Panc1 (cell line): ENCODE data around the gene FBXW11.

Experiments
- CTCF ChIP-seq: fragments of 450-650 bp; IDR thresholded peaks from 2 replicates; pipeline ENCODE4 v1.5.1; 2017; ENCODE audit warnings: mild to moderate bottlenecking
- POLR2AphosphoS5 ChIP-seq: IDR thresholded peaks from 2 replicates; pipeline ENCODE4 v1.6.1; 2012; ENCODE audit warnings: mild to moderate bottlenecking, low read depth, low read length, moderate library complexity
- SIN3A ChIP-seq: IDR thresholded peaks from 2 replicates; pipeline ENCODE4 v1.6.1; 2012; ENCODE audit warnings: low read depth, mild to moderate bottlenecking, low read length, moderate library complexity, borderline replicate concordance; ENCODE audit not compliant: insufficient read depth
- TCF7L2 ChIP-seq: IDR thresholded peaks from 2 replicates; pipeline ENCODE4 v1.6.1; 2011; ENCODE audit warnings: mild to moderate bottlenecking, low read depth, low read length, inconsistent platforms
- TF ChIP-seq, protein P1 (sequence below), 2 experiments: IDR thresholded peaks; 2 replicates each; pipeline ENCODE4 v1.6.1; 2011 to 2012; ENCODE audit warnings: low read depth in 2 of 2, control low read depth in 1 of 2, low read length in 1 of 2, mild to moderate bottlenecking in 1 of 2, moderate library complexity in 1 of 2; ENCODE audit not compliant: insufficient read depth in 1 of 2

DNA sequence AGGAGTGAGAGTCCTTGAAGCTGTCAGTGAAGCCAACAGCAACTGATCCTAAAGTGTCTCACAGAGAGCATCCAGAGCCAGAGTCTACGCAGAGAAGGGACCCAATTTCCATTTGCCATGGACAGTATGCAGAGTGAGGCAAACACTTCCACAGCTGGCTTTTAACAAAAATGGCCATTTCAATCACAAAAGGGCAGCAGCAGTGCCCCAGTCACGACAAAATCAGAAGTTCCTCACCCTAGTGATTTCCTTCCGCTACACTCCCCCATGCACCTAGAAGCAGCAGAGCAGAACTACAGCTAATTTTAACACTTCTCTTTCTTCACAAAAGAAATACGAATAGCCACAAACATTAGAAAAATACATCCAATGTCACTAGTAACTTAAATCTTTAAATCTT is 27.9 kb downstream of the FBXW11 start:
- no peak for TF ChIP-seq SIN3A
- no peak for TF ChIP-seq POLR2AphosphoS5
- no peak for TF ChIP-seq CTCF
- TF ChIP-seq, protein P1, sequence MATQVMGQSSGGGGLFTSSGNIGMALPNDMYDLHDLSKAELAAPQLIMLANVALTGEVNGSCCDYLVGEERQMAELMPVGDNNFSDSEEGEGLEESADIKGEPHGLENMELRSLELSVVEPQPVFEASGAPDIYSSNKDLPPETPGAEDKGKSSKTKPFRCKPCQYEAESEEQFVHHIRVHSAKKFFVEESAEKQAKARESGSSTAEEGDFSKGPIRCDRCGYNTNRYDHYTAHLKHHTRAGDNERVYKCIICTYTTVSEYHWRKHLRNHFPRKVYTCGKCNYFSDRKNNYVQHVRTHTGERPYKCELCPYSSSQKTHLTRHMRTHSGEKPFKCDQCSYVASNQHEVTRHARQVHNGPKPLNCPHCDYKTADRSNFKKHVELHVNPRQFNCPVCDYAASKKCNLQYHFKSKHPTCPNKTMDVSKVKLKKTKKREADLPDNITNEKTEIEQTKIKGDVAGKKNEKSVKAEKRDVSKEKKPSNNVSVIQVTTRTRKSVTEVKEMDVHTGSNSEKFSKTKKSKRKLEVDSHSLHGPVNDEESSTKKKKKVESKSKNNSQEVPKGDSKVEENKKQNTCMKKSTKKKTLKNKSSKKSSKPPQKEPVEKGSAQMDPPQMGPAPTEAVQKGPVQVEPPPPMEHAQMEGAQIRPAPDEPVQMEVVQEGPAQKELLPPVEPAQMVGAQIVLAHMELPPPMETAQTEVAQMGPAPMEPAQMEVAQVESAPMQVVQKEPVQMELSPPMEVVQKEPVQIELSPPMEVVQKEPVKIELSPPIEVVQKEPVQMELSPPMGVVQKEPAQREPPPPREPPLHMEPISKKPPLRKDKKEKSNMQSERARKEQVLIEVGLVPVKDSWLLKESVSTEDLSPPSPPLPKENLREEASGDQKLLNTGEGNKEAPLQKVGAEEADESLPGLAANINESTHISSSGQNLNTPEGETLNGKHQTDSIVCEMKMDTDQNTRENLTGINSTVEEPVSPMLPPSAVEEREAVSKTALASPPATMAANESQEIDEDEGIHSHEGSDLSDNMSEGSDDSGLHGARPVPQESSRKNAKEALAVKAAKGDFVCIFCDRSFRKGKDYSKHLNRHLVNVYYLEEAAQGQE (IDR thresholded peaks at IDR 0.05; ENCODE audit: insufficient read depth in 1 of 2, low read depth in 2 of 2, low read length in 1 of 2), result no peak
- no peak for TF ChIP-seq TCF7L2
